HG02623 (cell line): Measurements from ENCODE around the gene CLDN7.
A peak's percentile ranks its signal among the peaks of the same experiment; 100 is the strongest.
"Not testable (repeated sequence)": the region's sequence is repeated elsewhere in the genome, so short reads cannot be mapped to it uniquely, and the experiment has no call there.

Experiments
- ATAC-seq: cut with Tn5 transposase; IDR thresholded peaks from one replicate; pipeline ENCODE4 v1.9.1; 2021; ENCODE audit warnings: moderate library complexity; ENCODE audit not compliant: unreplicated experiment

The CLDN7 gene

GRCh38 chr17:7256766-7257456, 5.4 kb downstream of the CLDN7 start:
- no peak for ATAC-seq

GRCh38 chr17:7254511-7254910, 7.8 kb downstream of the CLDN7 start:
- ATAC-seq: no peak

- ATAC-seq: no peak
Observed at GRCh38 chr17:7253082-7253481, 9.2 kb downstream of the CLDN7 start.

GRCh38 chr17:7252176-7253043, 9.9 kb downstream of the CLDN7 start, which contains the start of gene ELP5:
Gene ELP5 (plus strand): TSS chr17:7252215. CDS start chr17:7252551, 336 bp downstream.
- peak; percentile 40 for ATAC-seq

GRCh38 chr17:7251661-7252175, 10.6 kb downstream of the CLDN7 start, which contains the start of gene CTDNEP1:
Gene CTDNEP1 (minus strand): TSS chr17:7251734. CDS start chr17:7251296, 438 bp downstream.
- peak; percentile 79 for ATAC-seq

GRCh38 chr17:7250695-7251627, 11.3 kb downstream of the CLDN7 start:
- no peak for ATAC-seq

GRCh38 chr17:7249830-7250229, 12.4 kb downstream of the CLDN7 start:
- no peak for ATAC-seq

GRCh38 chr17:7249214-7249613, 13.1 kb downstream of the CLDN7 start:
- ATAC-seq: no peak

GRCh38 chr17:7248796-7249195, 13.5 kb downstream of the CLDN7 start:
- no peak for ATAC-seq

GRCh38 chr17:7246779-7247178, 15.5 kb downstream of the CLDN7 start:
- ATAC-seq: no peak

GRCh38 chr17:7243838-7244237, 18.4 kb downstream of the CLDN7 start:
- ATAC-seq: not testable (repeated sequence)

- no peak for ATAC-seq
Observed at GRCh38 chr17:7243453-7243729, 18.9 kb downstream of the CLDN7 start.

GRCh38 chr17:7242717-7243452, 19.4 kb downstream of the CLDN7 start:
- ATAC-seq: peak; percentile 27

GRCh38 chr17:7241783-7242716, 20.2 kb downstream of the CLDN7 start, which contains the start of gene GABARAP:
Gene GABARAP (minus strand): TSS chr17:7242449. CDS start chr17:7242330, 119 bp downstream.
- peak; percentile 26 for ATAC-seq

GRCh38 chr17:7241090-7241733, 21.1 kb downstream of the CLDN7 start:
- no peak for ATAC-seq

GRCh38 chr17:7240375-7240774, 21.9 kb downstream of the CLDN7 start:
- no peak for ATAC-seq

- peak; percentile 49 for ATAC-seq
Observed at GRCh38 chr17:7239091-7240027, 22.9 kb downstream of the CLDN7 start, which contains the start of gene PHF23. Gene PHF23 (minus strand): TSS chr17:7239457. CDS start chr17:7239279, 178 bp downstream.
